SU-DHL-6 (cell line): ENCODE data around the gene POMT2.
"Not testable (repeated sequence)": the region's sequence is repeated elsewhere in the genome, so short reads cannot be mapped to it uniquely, and the experiment has no call there.

Experiments used
- H2AFZ ChIP-seq: fragments of 200-600 bp; sonication (generic); 2 replicates; pipeline ENCODE4 v1.6.1; 2014; ENCODE audit warnings: low read depth, mild to moderate bottlenecking, moderate library complexity, mixed read lengths, antibody characterized with exemption, low read length; ENCODE audit not compliant: severe bottlenecking
- H3F3A ChIP-seq: fragments of 200-600 bp; shearing (Covaris generic); 2 replicates; pipeline ENCODE4 v1.6.0; 2016; ENCODE audit warnings: antibody characterized with exemption, mild to moderate bottlenecking; ENCODE audit not compliant: insufficient read depth
- H3K27ac ChIP-seq: fragments of 200-600 bp; sonication (generic); 2 replicates; pipeline ENCODE4 v1.5.1; 2016; ENCODE audit warnings: low read depth, mild to moderate bottlenecking, low read length, moderate library complexity, mixed read lengths
- H3K27me3 ChIP-seq: fragments of 200-600 bp; sonication (generic), shearing (Covaris generic); 2 replicates; pipeline ENCODE4 v1.6.0; 2014; ENCODE audit warnings: mild to moderate bottlenecking, low read length
- H3K36me3 ChIP-seq: fragments of 200-600 bp; sonication (generic); 2 replicates; pipeline ENCODE4 v1.6.1; 2014; ENCODE audit warnings: mild to moderate bottlenecking, low read length, mixed read lengths
- H3K4me2 ChIP-seq: fragments of 300-600, 200-600 bp; shearing (Covaris generic), sonication (generic); 2 replicates; pipeline ENCODE4 v1.6.0; 2014; ENCODE audit warnings: low read length, low read depth, mild to moderate bottlenecking; ENCODE audit not compliant: poor library complexity, severe bottlenecking
- H3K4me3 ChIP-seq: fragments of 200-600 bp; sonication (generic); 2 replicates; pipeline ENCODE4 v1.5.1; 2014; ENCODE audit warnings: antibody characterized with exemption, low read length, mild to moderate bottlenecking, mixed read lengths; ENCODE audit not compliant: insufficient read depth, poor library complexity, severe bottlenecking
- H3K79me2 ChIP-seq: fragments of 200-600 bp; sonication (generic); 2 replicates; pipeline ENCODE4 v1.6.1; 2014; ENCODE audit warnings: mild to moderate bottlenecking, low read length, moderate library complexity; ENCODE audit not compliant: insufficient read depth
- H3K9ac ChIP-seq: fragments of 200-600 bp; sonication (generic); 2 replicates; pipeline ENCODE4 v1.7.0; 2014; ENCODE audit warnings: mild to moderate bottlenecking, low read length
- H3K9me2 ChIP-seq: fragments of 200-600 bp; sonication (generic); replicated peaks from 2 replicates; pipeline ENCODE4 v1.6.1; 2014; ENCODE audit warnings: low read length; ENCODE audit not compliant: insufficient read depth
- H3K9me3 ChIP-seq: fragments of 200-600 bp; sonication (generic); 2 replicates; pipeline ENCODE4 v1.6.1; 2014; ENCODE audit warnings: low read length, mixed read lengths; ENCODE audit not compliant: insufficient read depth
- H4K20me1 ChIP-seq: fragments of 200-600 bp; sonication (generic); 2 replicates; pipeline ENCODE4 v1.6.1; 2014; ENCODE audit warnings: low read depth, mild to moderate bottlenecking, antibody characterized with exemption, low read length, moderate library complexity, mixed read lengths
- EZH2phosphoT487 ChIP-seq: fragments of 200-600 bp; sonication (generic), shearing (Covaris generic); conservative IDR thresholded peaks from 2 replicates; pipeline ENCODE4 v1.6.1; 2018; ENCODE audit warnings: mild to moderate bottlenecking, antibody characterized with exemption, low read length, moderate library complexity, mixed read lengths
- TF ChIP-seq, protein P1 (sequence below): fragments of 200-600 bp; sonication (generic); IDR thresholded peaks from one replicate; pipeline ENCODE4 v1.5.1; 2017; ENCODE audit warnings: antibody characterized with exemption, mild to moderate bottlenecking, low read length, moderate library complexity; ENCODE audit not compliant: insufficient read depth, poor library complexity, severe bottlenecking

POMT2 gene

DNA sequence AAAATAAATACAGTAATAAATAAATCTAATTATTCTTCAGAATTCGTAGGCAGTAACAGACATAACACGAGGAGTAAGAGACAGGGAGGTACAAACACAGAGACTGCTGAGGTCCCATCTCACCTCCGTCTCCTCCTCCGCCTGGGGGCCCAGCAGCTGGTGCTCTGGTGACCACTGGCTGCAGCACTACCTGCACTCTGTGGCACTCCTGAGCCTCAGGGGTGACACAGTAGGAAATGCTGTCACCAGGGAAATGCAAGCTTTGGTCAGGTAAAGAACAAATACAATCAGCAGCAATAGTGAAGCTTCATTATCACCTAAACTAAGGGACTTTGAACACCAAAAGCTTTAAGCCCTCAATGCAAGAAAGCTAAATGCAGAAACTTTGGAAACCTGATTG lies 19.7 kb upstream of the POMT2 start:
- Histone ChIP-seq H3K9ac (no peak overlapping the region), H4K20me1 (no peaks in the 10 kb centered on the region), H3K27me3 (no peaks in the 10 kb centered on the region), H3K4me3 (no peak overlapping the region), H3K9me2 (no peaks in the 10 kb centered on the region), H3K36me3 (no peaks in the 10 kb centered on the region), H3K9me3 (no peaks in the 10 kb centered on the region), H2AFZ (no peak overlapping the region), H3K79me2 (no peaks in the 10 kb centered on the region), H3K27ac (no peak overlapping the region), H3K4me2 (no peak overlapping the region), H3F3A (no peaks in the 10 kb centered on the region; the same call in none of the 2 replicates)
- no peak for TF ChIP-seq EZH2phosphoT487
- TF ChIP-seq, protein P1, sequence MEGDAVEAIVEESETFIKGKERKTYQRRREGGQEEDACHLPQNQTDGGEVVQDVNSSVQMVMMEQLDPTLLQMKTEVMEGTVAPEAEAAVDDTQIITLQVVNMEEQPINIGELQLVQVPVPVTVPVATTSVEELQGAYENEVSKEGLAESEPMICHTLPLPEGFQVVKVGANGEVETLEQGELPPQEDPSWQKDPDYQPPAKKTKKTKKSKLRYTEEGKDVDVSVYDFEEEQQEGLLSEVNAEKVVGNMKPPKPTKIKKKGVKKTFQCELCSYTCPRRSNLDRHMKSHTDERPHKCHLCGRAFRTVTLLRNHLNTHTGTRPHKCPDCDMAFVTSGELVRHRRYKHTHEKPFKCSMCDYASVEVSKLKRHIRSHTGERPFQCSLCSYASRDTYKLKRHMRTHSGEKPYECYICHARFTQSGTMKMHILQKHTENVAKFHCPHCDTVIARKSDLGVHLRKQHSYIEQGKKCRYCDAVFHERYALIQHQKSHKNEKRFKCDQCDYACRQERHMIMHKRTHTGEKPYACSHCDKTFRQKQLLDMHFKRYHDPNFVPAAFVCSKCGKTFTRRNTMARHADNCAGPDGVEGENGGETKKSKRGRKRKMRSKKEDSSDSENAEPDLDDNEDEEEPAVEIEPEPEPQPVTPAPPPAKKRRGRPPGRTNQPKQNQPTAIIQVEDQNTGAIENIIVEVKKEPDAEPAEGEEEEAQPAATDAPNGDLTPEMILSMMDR: no peak

DNA sequence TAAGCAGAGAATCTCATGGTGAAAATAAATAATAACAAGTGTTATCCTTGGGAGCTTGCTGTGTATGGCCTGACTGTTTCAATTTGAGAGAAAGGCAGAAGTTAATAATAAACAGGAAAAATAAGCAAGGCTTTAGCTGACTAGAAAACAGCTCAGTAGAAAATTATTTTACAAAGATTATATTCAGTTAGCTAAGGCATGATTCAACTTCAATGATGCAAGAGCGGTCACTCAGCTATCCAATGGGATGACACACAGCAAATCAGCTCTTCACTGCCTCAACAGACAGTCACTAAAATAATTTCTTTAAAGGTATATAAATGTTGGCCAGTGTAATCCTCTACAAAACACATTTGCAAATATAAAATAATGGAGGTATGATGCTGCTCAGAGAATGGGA lies 18.7 kb upstream of the POMT2 start:
- H4K20me1 ChIP-seq: no peaks in the 10 kb centered on the region
- no peaks in the 10 kb centered on the region for H3K27me3 ChIP-seq
- H3K9ac ChIP-seq: no peak overlapping the region
- no peaks in the 10 kb centered on the region for H3K36me3 ChIP-seq
- no peaks in the 10 kb centered on the region for H3K9me2 ChIP-seq
- no peak overlapping the region for H3K27ac ChIP-seq
- H3K9me3 ChIP-seq: no peaks in the 10 kb centered on the region
- TF ChIP-seq EZH2phosphoT487: no peak
- TF ChIP-seq, protein P1: no peak
- no peak overlapping the region for H2AFZ ChIP-seq
- H3K79me2 ChIP-seq: no peaks in the 10 kb centered on the region
- H3F3A ChIP-seq: peaks cover 2% of the 10 kb centered on the region
- H3K4me3 ChIP-seq: no peak overlapping the region
- no peak overlapping the region for H3K4me2 ChIP-seq

DNA sequence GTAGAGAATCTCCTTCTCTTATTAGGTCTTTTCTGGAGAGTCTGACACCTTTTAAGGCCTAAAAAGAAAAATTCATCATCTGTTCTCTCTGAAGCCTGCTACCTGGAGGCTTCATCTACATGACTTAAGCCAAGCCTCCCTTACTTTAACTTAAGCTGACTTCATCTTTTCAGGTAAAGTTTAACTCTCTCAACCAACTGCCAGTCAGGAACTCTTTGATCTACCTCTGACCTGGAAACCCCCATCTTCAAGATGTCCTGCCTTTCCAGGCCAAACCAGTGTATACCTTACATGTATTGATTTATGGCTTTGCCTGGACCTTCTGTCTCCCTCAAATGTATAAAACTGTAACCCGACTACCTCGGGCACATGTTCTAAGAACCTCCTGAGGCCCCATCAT lies 17.6 kb upstream of the POMT2 start:
- Histone ChIP-seq H3K9me2 (no peaks in the 10 kb centered on the region), H3K9ac (no peak overlapping the region), H3K27ac (no peak overlapping the region), H3K4me2 (no peak overlapping the region), H3K9me3 (no peaks in the 10 kb centered on the region), H2AFZ (no peak overlapping the region), H4K20me1 (no peaks in the 10 kb centered on the region), H3K4me3 (no peak overlapping the region), H3K27me3 (no peaks in the 10 kb centered on the region), H3K36me3 (no peaks in the 10 kb centered on the region), H3K79me2 (no peaks in the 10 kb centered on the region), H3F3A (peaks cover 4% of the 10 kb centered on the region)
- TF ChIP-seq EZH2phosphoT487: no peak
- TF ChIP-seq, protein P1: no peak

DNA sequence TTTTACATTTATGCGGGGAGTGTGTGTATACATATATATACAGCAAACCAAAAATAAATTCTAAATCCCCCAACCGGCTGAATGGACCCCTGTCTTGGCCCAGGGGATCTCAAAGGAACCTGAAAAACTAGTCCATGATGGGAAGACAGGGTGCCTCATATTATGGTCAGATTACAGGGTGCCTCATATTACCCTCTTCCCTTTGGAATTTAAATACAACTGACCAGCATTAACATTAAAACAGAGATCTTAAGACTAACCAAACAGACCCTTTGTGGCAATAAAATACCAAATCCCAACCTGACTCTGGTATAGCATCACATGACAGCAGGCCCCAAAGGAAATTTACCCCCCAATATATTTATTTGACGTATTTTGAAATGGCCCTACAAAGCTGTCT lies 17.2 kb upstream of the POMT2 start:
- Histone ChIP-seq H3K9me3 (no peaks in the 10 kb centered on the region), H3K36me3 (no peaks in the 10 kb centered on the region), H3K9me2 (no peaks in the 10 kb centered on the region), H3K79me2 (no peaks in the 10 kb centered on the region), H3K4me3 (no peak overlapping the region), H2AFZ (no peak overlapping the region), H3K27ac (no peak overlapping the region), H3K27me3 (no peaks in the 10 kb centered on the region), H3K9ac (no peak overlapping the region), H3K4me2 (no peak overlapping the region), H4K20me1 (no peaks in the 10 kb centered on the region), H3F3A (peaks cover 4% of the 10 kb centered on the region)
- no peak for TF ChIP-seq EZH2phosphoT487
- TF ChIP-seq, protein P1: no peak

DNA sequence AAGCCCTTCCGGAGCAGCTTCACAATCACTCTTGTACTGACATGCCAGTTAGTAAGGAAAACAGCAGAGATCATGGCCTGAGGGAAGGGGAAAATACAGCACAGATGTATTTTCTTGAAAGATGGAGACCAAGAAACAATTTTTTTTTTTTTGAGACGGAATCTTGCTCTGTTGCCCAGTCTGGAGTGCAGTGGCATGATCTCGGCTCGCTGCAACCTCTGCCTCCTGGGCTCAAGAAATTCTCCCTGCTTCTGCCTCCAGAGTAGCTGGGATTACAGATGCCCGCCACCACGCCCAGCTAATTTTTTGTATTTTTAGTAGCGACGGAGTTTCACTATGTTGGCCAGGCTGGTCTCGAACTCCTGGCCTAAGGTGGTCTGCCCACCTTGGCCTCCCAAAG lies 16.6 kb upstream of the POMT2 start:
- not testable (repeated sequence) for H3K9me3 ChIP-seq, H3F3A ChIP-seq, H4K20me1 ChIP-seq, H3K27ac ChIP-seq, H3K4me2 ChIP-seq, H3K9me2 ChIP-seq, H3K27me3 ChIP-seq, H3K9ac ChIP-seq, H2AFZ ChIP-seq, H3K79me2 ChIP-seq, H3K36me3 ChIP-seq, H3K4me3 ChIP-seq
